Nephron (organoid): ENCODE measurements around the gene GOT1.
A peak's percentile ranks its signal among the peaks of the same experiment; 100 is the strongest.

ENCODE experiments used
- H3K27ac Mint-ChIP-seq, 3 experiments: 2 replicates each; pipeline ENCODE4 v1.8.0; 2020; ENCODE audit warnings: mixed read lengths in 3 of 3, mild to moderate bottlenecking in 2 of 3, moderate library complexity in 1 of 3
- H3K27me3 Mint-ChIP-seq: 2 replicates; pipeline ENCODE4 v1.8.0; 2021; ENCODE audit warnings: low read depth, mild to moderate bottlenecking, moderate library complexity, mixed read lengths
- H3K36me3 Mint-ChIP-seq: 2 replicates; pipeline ENCODE4 v1.8.0; 2020; ENCODE audit warnings: low read depth, mixed read lengths
- H3K4me1 Mint-ChIP-seq: 2 replicates; pipeline ENCODE4 v1.8.0; 2020; ENCODE audit warnings: mixed read lengths
- H3K4me3 Mint-ChIP-seq, 3 experiments: 2 replicates each; pipeline ENCODE4 v1.8.0; 2020; ENCODE audit warnings: mild to moderate bottlenecking in 3 of 3, mixed read lengths in 3 of 3, moderate library complexity in 2 of 3
- H3K9me3 Mint-ChIP-seq: 2 replicates; pipeline ENCODE4 v1.8.0; 2020; ENCODE audit warnings: mixed read lengths
- TF ChIP-seq, protein P1 (sequence below), 3 experiments: fragments of 200-600 bp; sonication (generic); IDR thresholded peaks; one replicate each; pipeline ENCODE4 v1.5.0; 2021; ENCODE audit warnings: antibody characterized with exemption in 3 of 3; ENCODE audit not compliant: unreplicated experiment in 3 of 3

Gene GOT1

GRCh38 chr10:99430451-99431189 lies at the start of gene GOT1:
GOT1 (minus strand) TSS chr10:99430624; CDS start chr10:99430565, 59 bp downstream.
- TF ChIP-seq, protein P1, sequence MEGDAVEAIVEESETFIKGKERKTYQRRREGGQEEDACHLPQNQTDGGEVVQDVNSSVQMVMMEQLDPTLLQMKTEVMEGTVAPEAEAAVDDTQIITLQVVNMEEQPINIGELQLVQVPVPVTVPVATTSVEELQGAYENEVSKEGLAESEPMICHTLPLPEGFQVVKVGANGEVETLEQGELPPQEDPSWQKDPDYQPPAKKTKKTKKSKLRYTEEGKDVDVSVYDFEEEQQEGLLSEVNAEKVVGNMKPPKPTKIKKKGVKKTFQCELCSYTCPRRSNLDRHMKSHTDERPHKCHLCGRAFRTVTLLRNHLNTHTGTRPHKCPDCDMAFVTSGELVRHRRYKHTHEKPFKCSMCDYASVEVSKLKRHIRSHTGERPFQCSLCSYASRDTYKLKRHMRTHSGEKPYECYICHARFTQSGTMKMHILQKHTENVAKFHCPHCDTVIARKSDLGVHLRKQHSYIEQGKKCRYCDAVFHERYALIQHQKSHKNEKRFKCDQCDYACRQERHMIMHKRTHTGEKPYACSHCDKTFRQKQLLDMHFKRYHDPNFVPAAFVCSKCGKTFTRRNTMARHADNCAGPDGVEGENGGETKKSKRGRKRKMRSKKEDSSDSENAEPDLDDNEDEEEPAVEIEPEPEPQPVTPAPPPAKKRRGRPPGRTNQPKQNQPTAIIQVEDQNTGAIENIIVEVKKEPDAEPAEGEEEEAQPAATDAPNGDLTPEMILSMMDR (IDR thresholded peaks at IDR 0.05; ENCODE audit: unreplicated experiment in 3 of 3) = no peak

DNA sequence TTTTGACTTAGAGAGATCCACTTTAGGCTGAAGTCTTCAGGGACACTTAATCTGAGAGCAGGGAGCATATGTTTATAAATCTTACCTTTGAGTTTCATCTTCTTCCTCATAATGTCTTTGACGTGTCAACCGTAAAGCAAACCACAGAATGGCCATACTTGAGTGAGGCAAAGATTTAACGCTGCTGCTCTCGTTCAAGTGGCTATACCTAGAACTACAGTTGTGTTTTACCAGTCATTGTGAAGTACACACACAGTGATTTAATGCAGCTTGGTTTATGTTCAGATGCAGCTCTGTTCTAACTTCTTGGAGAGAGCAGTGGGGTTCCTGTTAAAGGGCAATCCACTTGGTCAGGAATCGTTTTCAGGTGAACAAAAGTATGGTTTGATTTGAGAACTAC lies 39.9 kb upstream of the GOT1 start:
- H3K27ac Mint-ChIP-seq = no peak overlapping the region
- H3K27me3 Mint-ChIP-seq = peaks cover 58% of the 10 kb centered on the region
- H3K4me1 Mint-ChIP-seq = no peaks in the 10 kb centered on the region
- TF ChIP-seq, protein P1 (IDR thresholded peaks at IDR 0.05; ENCODE audit: unreplicated experiment in 3 of 3) = no peak
- H3K4me3 Mint-ChIP-seq = no peak overlapping the region
- H3K9me3 Mint-ChIP-seq = no peaks in the 10 kb centered on the region
- no peaks in the 10 kb centered on the region for H3K36me3 Mint-ChIP-seq

More at GRCh38 chr10:99430451-99431189, at the start of gene GOT1:
- Mint-ChIP-seq H3K4me1 (peaks cover 37% of the 10 kb centered on the region), H3K4me3 (peak within 1 kb of the TSS; percentile 96 to 99 (median 98)), H3K27me3 (no peaks in the 10 kb centered on the region), H3K27ac (peak within 1 kb of the TSS; percentile 77 to 95 (median 83)), H3K9me3 (no peaks in the 10 kb centered on the region), H3K36me3 (no peaks in the 10 kb centered on the region)

GRCh38 chr10:99467236-99467999 lies 37.0 kb upstream of the GOT1 start:
- Mint-ChIP-seq H3K4me1 (no peaks in the 10 kb centered on the region), H3K9me3 (no peaks in the 10 kb centered on the region), H3K27me3 (peaks cover 49% of the 10 kb centered on the region), H3K4me3 (no peak overlapping the region), H3K36me3 (no peaks in the 10 kb centered on the region), H3K27ac (no peak overlapping the region)
- TF ChIP-seq, protein P1 (IDR thresholded peaks at IDR 0.05; ENCODE audit: unreplicated experiment in 3 of 3) = no peak

DNA sequence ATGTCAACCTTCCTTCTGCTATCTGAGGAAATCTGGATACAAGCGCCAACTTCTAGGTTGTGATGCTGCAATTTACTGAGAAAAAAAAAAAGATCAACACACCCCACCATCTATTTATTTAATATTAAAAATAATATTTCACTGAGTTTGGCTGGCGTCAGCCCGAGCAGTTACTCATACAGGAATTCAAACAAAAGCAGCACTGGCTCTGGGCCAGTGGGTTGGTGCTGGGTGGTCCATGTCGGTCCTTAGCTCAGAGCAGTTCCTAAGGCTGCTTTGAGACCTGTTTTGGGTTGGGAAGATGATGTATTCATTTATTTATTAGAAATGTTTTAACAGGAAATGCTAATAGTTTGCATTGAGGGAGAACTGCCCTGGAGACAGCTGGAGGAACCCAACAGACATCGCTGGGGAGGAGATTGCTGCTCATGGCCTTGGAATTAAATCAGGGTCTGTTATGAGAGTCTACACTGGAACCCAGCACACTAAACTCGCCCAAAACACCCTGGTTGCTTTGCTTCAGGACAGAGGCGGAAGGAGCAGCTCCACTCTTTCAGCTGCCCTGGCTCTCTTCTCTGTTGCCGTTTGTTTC lies 36.3 kb upstream of the GOT1 start:
- Mint-ChIP-seq H3K4me1 (no peaks in the 10 kb centered on the region), H3K36me3 (no peaks in the 10 kb centered on the region), H3K9me3 (peaks cover 2% of the 10 kb centered on the region), H3K4me3 (no peak overlapping the region), H3K27me3 (peaks cover 51% of the 10 kb centered on the region), H3K27ac (no peak overlapping the region)
- TF ChIP-seq, protein P1 (IDR thresholded peaks at IDR 0.05; ENCODE audit: unreplicated experiment in 3 of 3) = no peak

DNA sequence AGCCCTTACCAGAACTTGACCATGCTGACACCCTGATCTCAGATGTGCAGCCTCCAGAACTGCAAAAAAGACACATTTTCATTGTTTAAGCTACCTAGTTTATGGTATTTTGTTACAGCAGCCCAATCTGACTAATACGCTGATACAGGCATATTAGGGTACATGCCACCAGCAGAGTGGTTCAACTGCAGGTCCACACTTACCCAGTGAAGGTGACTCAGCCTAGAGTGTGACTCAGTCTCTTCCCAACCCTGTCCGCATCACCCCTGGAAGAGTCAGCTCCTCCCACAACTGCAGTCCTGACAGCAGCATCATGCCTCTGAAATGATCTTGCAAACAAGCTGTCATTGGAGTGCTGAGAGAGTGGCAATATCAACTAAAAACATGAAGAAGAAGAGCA lies 30.8 kb upstream of the GOT1 start:
- Mint-ChIP-seq H3K4me1 (no peaks in the 10 kb centered on the region), H3K36me3 (no peaks in the 10 kb centered on the region), H3K27ac (no peak overlapping the region), H3K4me3 (no peak overlapping the region), H3K9me3 (peaks cover 2% of the 10 kb centered on the region), H3K27me3 (peaks cover 51% of the 10 kb centered on the region)
- TF ChIP-seq, protein P1 (IDR thresholded peaks at IDR 0.05; ENCODE audit: unreplicated experiment in 3 of 3) = no peak
